Mammary epithelial cell (primary cell): ENCODE data around the gene MISP.

Source experiments
- EZH2 ChIP-seq: IDR thresholded peaks from 2 replicates; pipeline ENCODE4 v1.6.1; 2012; ENCODE audit warnings: low read length, inconsistent platforms, borderline replicate concordance
- TF ChIP-seq, protein P1 (sequence below), 2 donors: IDR thresholded peaks in 1 of 2; conservative IDR thresholded peaks in 1 of 2; 2 replicates each; pipeline ENCODE4 v1.5.1; 2011 to 2012; ENCODE audit warnings: inconsistent platforms in 2 of 2, low read length in 2 of 2, mild to moderate bottlenecking in 2 of 2, control low read depth in 1 of 2, low read depth in 1 of 2; ENCODE audit not compliant: insufficient read depth in 1 of 2; ENCODE audit errors: extremely low read depth in 1 of 2

DNA sequence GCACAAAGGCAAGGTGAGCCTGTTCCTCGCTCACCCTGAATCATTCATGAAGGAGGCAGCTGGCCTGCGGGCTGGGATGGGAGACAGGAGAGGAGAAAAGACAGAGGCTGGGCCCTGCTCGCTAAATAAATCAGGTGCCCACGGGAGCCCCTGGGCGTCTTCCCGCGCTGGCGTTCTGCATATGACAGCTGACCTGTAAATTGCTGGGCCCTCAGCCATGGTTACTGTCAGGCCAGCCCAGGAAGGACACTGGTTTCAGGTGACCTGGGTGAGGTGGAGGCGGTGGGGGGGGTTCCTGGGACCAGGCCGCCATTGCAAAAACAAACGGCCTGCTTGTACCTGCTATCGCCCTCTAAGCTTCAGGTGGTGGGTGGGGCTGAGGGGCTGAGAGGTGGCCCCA lies 42.9 kb downstream of the MISP start:
- TF ChIP-seq, protein P1, sequence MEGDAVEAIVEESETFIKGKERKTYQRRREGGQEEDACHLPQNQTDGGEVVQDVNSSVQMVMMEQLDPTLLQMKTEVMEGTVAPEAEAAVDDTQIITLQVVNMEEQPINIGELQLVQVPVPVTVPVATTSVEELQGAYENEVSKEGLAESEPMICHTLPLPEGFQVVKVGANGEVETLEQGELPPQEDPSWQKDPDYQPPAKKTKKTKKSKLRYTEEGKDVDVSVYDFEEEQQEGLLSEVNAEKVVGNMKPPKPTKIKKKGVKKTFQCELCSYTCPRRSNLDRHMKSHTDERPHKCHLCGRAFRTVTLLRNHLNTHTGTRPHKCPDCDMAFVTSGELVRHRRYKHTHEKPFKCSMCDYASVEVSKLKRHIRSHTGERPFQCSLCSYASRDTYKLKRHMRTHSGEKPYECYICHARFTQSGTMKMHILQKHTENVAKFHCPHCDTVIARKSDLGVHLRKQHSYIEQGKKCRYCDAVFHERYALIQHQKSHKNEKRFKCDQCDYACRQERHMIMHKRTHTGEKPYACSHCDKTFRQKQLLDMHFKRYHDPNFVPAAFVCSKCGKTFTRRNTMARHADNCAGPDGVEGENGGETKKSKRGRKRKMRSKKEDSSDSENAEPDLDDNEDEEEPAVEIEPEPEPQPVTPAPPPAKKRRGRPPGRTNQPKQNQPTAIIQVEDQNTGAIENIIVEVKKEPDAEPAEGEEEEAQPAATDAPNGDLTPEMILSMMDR (conservative IDR thresholded peaks at IDR 0.05 in 1 of 2, IDR thresholded peaks at IDR 0.05 in 1 of 2; ENCODE audit: extremely low read depth in 1 of 2, insufficient read depth in 1 of 2, low read depth in 1 of 2, low read length in 2 of 2) = no peak
- no peak for TF ChIP-seq EZH2
